Keratinocyte (primary cell): Measurements from ENCODE around the gene CALML6. TPM values are rescaled to one million over a fixed set of nuclear protein-coding genes. Genes with fewer than 3 reads are reported as not detected.

Experiments
- DNase-seq: peaks from one replicate; pipeline ENCODE4 v3.0.0-alpha.2; 2011; ENCODE audit warnings: low read depth, missing footprints, low spot score
- FAIRE-seq: peaks from 2 replicates; lab custom pipeline; 2011; peaks lifted over from hg19 to GRCh38; lab: Jason Lieb, UNC
- H2AFZ ChIP-seq: 2 replicates; pipeline ENCODE4 v1.6.0; 2012; ENCODE audit warnings: low read length, control low read depth, inconsistent platforms; ENCODE audit not compliant: control insufficient read depth
- H3K27ac ChIP-seq: 2 replicates; pipeline ENCODE4 v1.5.1; 2011; ENCODE audit warnings: low read length; ENCODE audit not compliant: control insufficient read depth, insufficient read depth
- H3K27me3 ChIP-seq: 3 replicates; pipeline ENCODE4 v1.6.0; 2011; ENCODE audit warnings: low read length; ENCODE audit not compliant: control insufficient read depth, insufficient read depth; ENCODE audit errors: extremely low read depth
- H3K36me3 ChIP-seq, 2 experiments: 2 replicates in 1 of 2; 3 replicates in 1 of 2; pipeline ENCODE4 v1.5.1; 2011; ENCODE audit warnings: low read length in 2 of 2, mild to moderate bottlenecking in 1 of 2; ENCODE audit not compliant: control insufficient read depth in 2 of 2, insufficient read depth in 2 of 2; ENCODE audit errors: extremely low read depth in 1 of 2
- H3K4me1 ChIP-seq: 3 replicates; pipeline ENCODE4 v1.5.1; 2011; ENCODE audit warnings: low read length; ENCODE audit not compliant: control insufficient read depth, insufficient read depth; ENCODE audit errors: extremely low read depth
- H3K4me2 ChIP-seq: 3 replicates; pipeline ENCODE4 v1.6.0; 2011; ENCODE audit warnings: low read depth, low read length; ENCODE audit not compliant: control insufficient read depth, insufficient read depth; ENCODE audit errors: extremely low read depth
- H3K4me3 ChIP-seq, 3 experiments: fragments of 200-600 bp in 1 of 3; sonication (generic) in 1 of 3; 2 replicates in 2 of 3; 3 replicates in 1 of 3; pipeline ENCODE4 v1.5.1; 2011 to 2016; ENCODE audit warnings: low read length in 3 of 3, mild to moderate bottlenecking in 3 of 3, control low read depth in 2 of 3, inconsistent platforms in 1 of 3, low read depth in 1 of 3, mixed read lengths in 1 of 3, mixed run types in 1 of 3, moderate library complexity in 1 of 3; ENCODE audit not compliant: control insufficient read depth in 2 of 3, insufficient read depth in 2 of 3; ENCODE audit errors: extremely low read depth in 1 of 3
- H3K79me2 ChIP-seq: 2 replicates; pipeline ENCODE4 v1.6.0; 2012; ENCODE audit warnings: low read length; ENCODE audit not compliant: control insufficient read depth, insufficient read depth
- H3K9ac ChIP-seq: 3 replicates; pipeline ENCODE4 v1.6.0; 2011; ENCODE audit warnings: low read length; ENCODE audit not compliant: control insufficient read depth, insufficient read depth; ENCODE audit errors: extremely low read depth
- H3K9me1 ChIP-seq: 3 replicates; pipeline ENCODE4 v1.6.0; 2011; ENCODE audit warnings: low read length; ENCODE audit not compliant: control insufficient read depth, insufficient read depth; ENCODE audit errors: extremely low read depth
- H3K9me3 ChIP-seq: 2 replicates; pipeline ENCODE4 v1.5.1; 2012; ENCODE audit warnings: low read depth, low read length; ENCODE audit not compliant: control insufficient read depth
- H4K20me1 ChIP-seq: 3 replicates; pipeline ENCODE4 v1.6.0; 2011; ENCODE audit warnings: low read length; ENCODE audit not compliant: control insufficient read depth, insufficient read depth; ENCODE audit errors: extremely low read depth
- CTCF ChIP-seq, 3 experiments: IDR thresholded peaks in 1 of 3; conservative IDR thresholded peaks in 1 of 3; optimal IDR thresholded peaks in 1 of 3; 2 replicates in 2 of 3; 3 replicates in 1 of 3; pipeline versions ENCODE3 to v1.5.1; 2011; ENCODE audit warnings: low read length in 3 of 3, mild to moderate bottlenecking in 3 of 3, moderate library complexity in 2 of 3, control low read depth in 1 of 3, inconsistent platforms in 1 of 3; ENCODE audit not compliant: insufficient read depth in 2 of 3; ENCODE audit errors: extremely low read depth in 1 of 3
- EZH2 ChIP-seq: IDR thresholded peaks from one replicate; pipeline ENCODE4 v1.6.1; 2012; ENCODE audit warnings: inconsistent platforms, mild to moderate bottlenecking, low read length, moderate library complexity
- dilution Hi-C: fragments of 300-500 bp; cut with MboI; formaldehyde crosslinking; loops from one replicate; pipeline ENCODE4 v1.7.0; 2020; ENCODE audit warnings: low sequenced_read_pairs; ENCODE audit not compliant: extremely low pct_ligation_motif_present
- polyA plus RNA-seq, 5 experiments: library from polyadenylated mRNA; depleted of rRNA in 3 of 5; stranded (reverse) in 3 of 5; stranded (forward) in 1 of 5; unstranded in 1 of 5; fragments of >200 nt; gene quantifications; 1 replicate in 1 of 5; 2 replicates in 3 of 5; 3 replicates in 1 of 5; pipeline versions ENCODE4 v1.2.1 to v1.2.3, GENCODE V29; 2011 to 2012; ENCODE audit warnings: missing spikeins in 2 of 5, low read depth in 1 of 5, low replicate concordance in 1 of 5

The CALML6 gene
- polyA plus RNA-seq, 1 donor (not counting 4 experiments of a cell fraction or from before 2014, with no cell fraction given): 0.08 TPM

GRCh38 chr1:1899266-1899966 is 15.6 kb upstream of the CALML6 start:
- H3K9ac ChIP-seq: no peak overlapping the region
- DNase-seq (no peak), FAIRE-seq (no peak)
- H4K20me1 ChIP-seq: no peaks in the 10 kb centered on the region
- no peaks in the 10 kb centered on the region for H3K79me2 ChIP-seq
- H3K4me1 ChIP-seq: peaks cover 8% of the 10 kb centered on the region
- no peak overlapping the region for H3K4me2 ChIP-seq
- H3K36me3 ChIP-seq: no peaks in the 10 kb centered on the region
- H3K27me3 ChIP-seq: peaks cover 12% of the 10 kb centered on the region
- dilution Hi-C loops: no loop called here
- H3K9me3 ChIP-seq: no peaks in the 10 kb centered on the region
- H3K9me1 ChIP-seq: no peaks in the 10 kb centered on the region
- no peak overlapping the region for H2AFZ ChIP-seq
- H3K27ac ChIP-seq: no peak overlapping the region
- TF ChIP-seq CTCF (optimal IDR thresholded peaks at IDR 0.05 in 1 of 3, IDR thresholded peaks at IDR 0.05 in 1 of 3, conservative IDR thresholded peaks at IDR 0.05 in 1 of 3; ENCODE audit: extremely low read depth in 1 of 3, insufficient read depth in 2 of 3, low read length in 3 of 3): no peak
- no peak for TF ChIP-seq EZH2
- H3K4me3 ChIP-seq: no peak overlapping the region

DNA sequence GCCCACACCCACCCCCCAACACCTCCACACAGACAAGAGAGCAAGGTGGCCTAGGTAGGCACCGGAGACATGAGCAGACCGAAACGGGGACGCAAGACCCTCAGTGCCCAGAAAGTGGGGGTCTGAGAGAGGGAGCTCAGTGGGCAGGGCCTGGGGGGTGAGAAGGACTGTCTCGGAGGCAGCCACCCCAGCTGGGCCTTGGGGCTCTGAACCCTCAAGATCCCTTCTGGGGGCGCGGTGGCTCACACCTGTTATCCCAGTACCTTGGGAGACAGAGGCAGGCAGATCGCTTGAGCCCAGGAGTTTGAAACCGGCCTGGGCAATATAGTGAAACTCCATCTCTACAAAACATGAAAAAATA is 15.1 kb upstream of the CALML6 start:
- dilution Hi-C loops: no loop called here
- Histone ChIP-seq H3K4me1 (peaks cover 3% of the 10 kb centered on the region), H4K20me1 (no peaks in the 10 kb centered on the region), H3K27ac (no peak overlapping the region), H2AFZ (no peak overlapping the region), H3K36me3 (no peaks in the 10 kb centered on the region), H3K9me1 (no peaks in the 10 kb centered on the region), H3K9ac (no peak overlapping the region), H3K9me3 (no peaks in the 10 kb centered on the region), H3K4me2 (no peak overlapping the region), H3K79me2 (no peaks in the 10 kb centered on the region), H3K27me3 (peaks cover 7% of the 10 kb centered on the region), H3K4me3 (no peak overlapping the region)
- FAIRE-seq (no peak), DNase-seq (no peak)
- TF ChIP-seq CTCF (optimal IDR thresholded peaks at IDR 0.05 in 1 of 3, IDR thresholded peaks at IDR 0.05 in 1 of 3, conservative IDR thresholded peaks at IDR 0.05 in 1 of 3; ENCODE audit: extremely low read depth in 1 of 3, insufficient read depth in 2 of 3, low read length in 3 of 3) (no peak), EZH2 (no peak)
